SK-N-SH (cell line): ENCODE data around the gene DENND1A.

Experiments used
- CTCF ChIP-seq: fragments of 200-600 bp; sonication (generic); IDR thresholded peaks from 2 replicates; pipeline ENCODE4 v1.6.1; 2017; ENCODE audit warnings: antibody characterized with exemption, mild to moderate bottlenecking, moderate library complexity
- EZH2phosphoT487 ChIP-seq: fragments of 200-600 bp; sonication (generic); IDR thresholded peaks from 2 replicates; pipeline ENCODE4 v1.6.1; 2017; ENCODE audit warnings: low read depth, mixed run types, mild to moderate bottlenecking, antibody characterized with exemption, moderate library complexity, borderline replicate concordance
- MAX ChIP-seq: IDR thresholded peaks from 2 replicates; pipeline ENCODE4 v1.4.0; 2012; ENCODE audit warnings: low read depth
- NFIC ChIP-seq: IDR thresholded peaks from 2 replicates; pipeline ENCODE4 v1.4.0; 2012; ENCODE audit warnings: borderline replicate concordance
- PBX3 ChIP-seq: IDR thresholded peaks from 2 replicates; pipeline ENCODE4; 2012
- POLR2AphosphoS5 ChIP-seq: IDR thresholded peaks from 2 replicates; pipeline ENCODE4 v1.6.1; 2012; ENCODE audit warnings: low read depth, low read length
- REST ChIP-seq: IDR thresholded peaks from 2 replicates; pipeline ENCODE4 v1.6.1; 2012; ENCODE audit warnings: mild to moderate bottlenecking, low read depth, low read length, moderate library complexity
- RXRA ChIP-seq: IDR thresholded peaks from 2 replicates; pipeline ENCODE4 v1.4.0; 2012; ENCODE audit warnings: low read depth, mild to moderate bottlenecking, borderline replicate concordance
- SIN3A ChIP-seq: IDR thresholded peaks from 2 replicates; pipeline ENCODE4 v1.6.1; 2012; ENCODE audit warnings: low read depth, mild to moderate bottlenecking, low read length, moderate library complexity, borderline replicate concordance
- SMC3 ChIP-seq: IDR thresholded peaks from 2 replicates; pipeline ENCODE4 v1.6.1; 2012; ENCODE audit warnings: low read depth, low read length, improper control_type of control experiment

- no peak for TF ChIP-seq PBX3
- no peak for TF ChIP-seq POLR2AphosphoS5
- TF ChIP-seq NFIC = no peak
- TF ChIP-seq CTCF = no peak
- no peak for TF ChIP-seq SIN3A
- no peak for TF ChIP-seq EZH2phosphoT487
- no peak for TF ChIP-seq MAX
- TF ChIP-seq REST = no peak
- TF ChIP-seq RXRA = no peak
- no peak for TF ChIP-seq SMC3
These were observed 460.6 kb downstream of the DENND1A start for GRCh38 chr9:123469282-123469681.
